ENCODE measurements around the gene HLA-DMB.

- no peak for TF ChIP-seq CTCF (IDR thresholded peaks at IDR 0.05)
- no peak for TF ChIP-seq POLR2A (IDR thresholded peaks at IDR 0.05)
- TF ChIP-seq EP300 (IDR thresholded peaks at IDR 0.05), result no peak
- no peak for TF ChIP-seq POLR2AphosphoS5 (IDR thresholded peaks at IDR 0.05)
These were observed 35.1 kb upstream of the HLA-DMB start for GRCh38 chr6:32975886-32976285.
